HEK293 (cell line): Measurements from ENCODE around the gene METTL26.

Experiments used
- IKZF3 ChIP-seq: fragments of 450-650 bp; IDR thresholded peaks from 2 replicates; pipeline ENCODE4 v1.5.0; 2018; ENCODE audit warnings: missing biosample characterization, mild to moderate bottlenecking, missing genetic modification characterization, moderate library complexity
- RBAK ChIP-seq: fragments of 450-650 bp; formaldehyde crosslinking; IDR thresholded peaks from 2 replicates; pipeline ENCODE4 v1.5.1; 2016; ENCODE audit warnings: missing biosample characterization, missing genetic modification characterization
- ZBTB1 ChIP-seq: fragments of 450-650 bp; formaldehyde crosslinking; IDR thresholded peaks from 2 replicates; pipeline ENCODE4 v1.5.1; 2016; ENCODE audit warnings: missing biosample characterization, missing genetic modification characterization
- ZBTB8A ChIP-seq: fragments of 450-650 bp; formaldehyde crosslinking; IDR thresholded peaks from 2 replicates; pipeline ENCODE4 v1.5.1; 2016; ENCODE audit warnings: missing biosample characterization, missing genetic modification characterization
- ZFHX2 ChIP-seq: fragments of 450-650 bp; formaldehyde crosslinking; conservative IDR thresholded peaks from 2 replicates; pipeline ENCODE4 v1.5.1; 2016; ENCODE audit warnings: missing biosample characterization, missing genetic modification characterization
- ZNF114 ChIP-seq: fragments of 450-650 bp; formaldehyde crosslinking; IDR thresholded peaks from 2 replicates; pipeline ENCODE4 v1.5.0; 2017; ENCODE audit warnings: missing biosample characterization, missing genetic modification characterization
- ZNF133 ChIP-seq: fragments of 450-650 bp; formaldehyde crosslinking; IDR thresholded peaks from 2 replicates; pipeline ENCODE4 v1.5.1; 2016; ENCODE audit warnings: missing biosample characterization, missing genetic modification characterization
- ZNF311 ChIP-seq: fragments of 450-650 bp; formaldehyde crosslinking; IDR thresholded peaks from 2 replicates; pipeline ENCODE4 v1.5.1; 2017; ENCODE audit warnings: missing biosample characterization, missing genetic modification characterization, borderline replicate concordance
- ZNF341 ChIP-seq: fragments of 450-650 bp; formaldehyde crosslinking; IDR thresholded peaks from 2 replicates; pipeline ENCODE4; 2016; ENCODE audit warnings: low read depth, missing biosample characterization, missing genetic modification characterization
- ZNF350 ChIP-seq: fragments of 450-650 bp; formaldehyde crosslinking; IDR thresholded peaks from 2 replicates; pipeline ENCODE4 v1.5.0; 2017; ENCODE audit warnings: missing biosample characterization, mild to moderate bottlenecking, missing genetic modification characterization
- ZNF560 ChIP-seq: fragments of 450-650 bp; formaldehyde crosslinking; IDR thresholded peaks from 2 replicates; pipeline ENCODE4 v1.5.1; 2017; ENCODE audit warnings: missing biosample characterization, missing genetic modification characterization, borderline replicate concordance
- ZNF561 ChIP-seq: fragments of 450-650 bp; IDR thresholded peaks from 2 replicates; pipeline ENCODE4 v1.5.1; 2018; ENCODE audit warnings: missing biosample characterization, missing genetic modification characterization, borderline replicate concordance
- ZNF571 ChIP-seq: fragments of 450-650 bp; formaldehyde crosslinking; IDR thresholded peaks from 2 replicates; pipeline ENCODE4 v1.5.0; 2017; ENCODE audit warnings: missing biosample characterization, missing genetic modification characterization
- ZNF600 ChIP-seq: fragments of 450-650 bp; formaldehyde crosslinking; IDR thresholded peaks from 2 replicates; pipeline ENCODE4 v1.5.1; 2016; ENCODE audit warnings: missing biosample characterization, missing genetic modification characterization
- ZNF610 ChIP-seq: fragments of 450-650 bp; formaldehyde crosslinking; IDR thresholded peaks from 2 replicates; pipeline ENCODE4 v1.5.1; 2016; ENCODE audit warnings: missing biosample characterization, missing genetic modification characterization, borderline replicate concordance
- ZNF621 ChIP-seq: fragments of 450-650 bp; formaldehyde crosslinking; IDR thresholded peaks from 2 replicates; pipeline ENCODE4 v1.5.1; 2017; ENCODE audit warnings: missing biosample characterization, missing genetic modification characterization
- ZSCAN23 ChIP-seq: fragments of 450-650 bp; formaldehyde crosslinking; IDR thresholded peaks from 2 replicates; pipeline ENCODE4 v1.5.1; 2016; ENCODE audit warnings: missing biosample characterization, missing genetic modification characterization
- TF ChIP-seq, protein P1 (sequence below): fragments of 450-650 bp; formaldehyde crosslinking; IDR thresholded peaks from 2 replicates; pipeline ENCODE4 v1.5.1; 2016; ENCODE audit warnings: missing biosample characterization, missing genetic modification characterization
- TF ChIP-seq, protein P2 (sequence below): fragments of 450-650 bp; formaldehyde crosslinking; IDR thresholded peaks from 2 replicates; pipeline ENCODE4 v1.5.1; 2016; ENCODE audit warnings: missing biosample characterization, missing genetic modification characterization
- TF ChIP-seq, protein P3 (sequence below): fragments of 450-650 bp; IDR thresholded peaks from 2 replicates; pipeline ENCODE4 v1.5.1; 2018; ENCODE audit warnings: missing biosample characterization, missing genetic modification characterization
- TF ChIP-seq, protein P4 (sequence below): fragments of 450-650 bp; formaldehyde crosslinking; IDR thresholded peaks from 2 replicates; pipeline ENCODE4 v1.5.1; 2016; ENCODE audit warnings: missing biosample characterization, missing genetic modification characterization, borderline replicate concordance
- TF ChIP-seq, protein P5 (sequence below): fragments of 450-650 bp; formaldehyde crosslinking; IDR thresholded peaks from 2 replicates; pipeline ENCODE4 v1.5.1; 2017; ENCODE audit warnings: missing biosample characterization, missing genetic modification characterization
- TF ChIP-seq, protein P6 (sequence below): fragments of 450-650 bp; formaldehyde crosslinking; IDR thresholded peaks from 2 replicates; pipeline ENCODE4 v1.5.1; 2016; ENCODE audit warnings: missing biosample characterization, missing genetic modification characterization, low read depth

The METTL26 gene

DNA sequence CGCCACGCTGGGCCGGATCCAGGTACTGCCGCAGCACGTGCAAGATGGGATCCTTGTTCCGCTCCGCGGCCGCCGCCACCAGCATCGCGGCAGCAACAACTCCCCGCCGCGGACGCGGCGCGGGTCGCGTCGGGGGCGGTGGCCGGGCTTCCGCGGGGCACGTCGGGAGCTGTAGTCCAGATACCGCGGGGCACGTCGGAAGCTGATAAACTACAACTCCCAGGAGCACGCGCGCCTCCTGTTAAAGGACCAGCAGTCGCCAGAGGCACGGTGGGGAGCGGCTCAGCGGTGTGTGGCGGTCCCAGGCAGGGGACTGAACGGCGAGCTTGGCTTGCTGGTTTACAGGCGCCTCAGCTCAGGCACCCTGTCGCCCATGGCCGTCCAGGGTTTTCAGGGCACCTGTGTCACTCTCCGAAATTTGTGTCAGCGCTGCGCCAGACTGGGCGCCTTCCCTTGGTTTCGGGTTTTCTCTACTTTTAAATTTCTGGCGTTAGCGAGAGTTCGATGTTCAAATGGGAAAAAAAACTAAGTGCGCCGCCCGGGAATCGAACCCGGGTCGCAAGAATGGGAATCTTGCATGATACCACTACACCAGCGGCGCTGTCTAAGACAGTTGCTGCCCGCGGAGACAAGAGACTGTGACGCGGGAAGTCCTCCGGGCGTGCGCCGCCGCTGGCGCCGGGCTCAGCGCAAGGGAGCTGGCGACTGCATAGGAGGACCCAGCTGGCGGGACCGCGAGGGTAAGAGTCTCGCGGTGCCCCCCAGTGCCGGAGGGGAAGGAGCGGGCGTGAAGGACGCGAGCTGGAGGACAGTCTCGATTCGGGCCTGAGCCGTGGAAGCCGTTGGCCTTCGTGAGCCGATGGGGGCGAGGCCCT lies at the start of gene METTL26 (continued):
- TF ChIP-seq, protein P1, sequence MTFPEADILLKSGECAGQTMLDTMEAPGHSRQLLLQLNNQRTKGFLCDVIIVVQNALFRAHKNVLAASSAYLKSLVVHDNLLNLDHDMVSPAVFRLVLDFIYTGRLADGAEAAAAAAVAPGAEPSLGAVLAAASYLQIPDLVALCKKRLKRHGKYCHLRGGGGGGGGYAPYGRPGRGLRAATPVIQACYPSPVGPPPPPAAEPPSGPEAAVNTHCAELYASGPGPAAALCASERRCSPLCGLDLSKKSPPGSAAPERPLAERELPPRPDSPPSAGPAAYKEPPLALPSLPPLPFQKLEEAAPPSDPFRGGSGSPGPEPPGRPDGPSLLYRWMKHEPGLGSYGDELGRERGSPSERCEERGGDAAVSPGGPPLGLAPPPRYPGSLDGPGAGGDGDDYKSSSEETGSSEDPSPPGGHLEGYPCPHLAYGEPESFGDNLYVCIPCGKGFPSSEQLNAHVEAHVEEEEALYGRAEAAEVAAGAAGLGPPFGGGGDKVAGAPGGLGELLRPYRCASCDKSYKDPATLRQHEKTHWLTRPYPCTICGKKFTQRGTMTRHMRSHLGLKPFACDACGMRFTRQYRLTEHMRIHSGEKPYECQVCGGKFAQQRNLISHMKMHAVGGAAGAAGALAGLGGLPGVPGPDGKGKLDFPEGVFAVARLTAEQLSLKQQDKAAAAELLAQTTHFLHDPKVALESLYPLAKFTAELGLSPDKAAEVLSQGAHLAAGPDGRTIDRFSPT: no peak
- TF ChIP-seq ZBTB1 (no peak), ZNF600 (tag by site-specific recombination) (peak; percentile 50; the same call in 1 of the 2 replicates), ZNF571 (no peak), ZFHX2 (peak; percentile 22; the same call in 1 of the 2 replicates), ZNF610 (tag by site-specific recombination) (peak; percentile 99), RBAK (tag by site-specific recombination) (no peak), ZNF350 (no peak), IKZF3 (no peak), ZNF561 (tag by site-specific recombination) (peak; percentile 22; the same call in 1 of the 2 replicates), ZBTB8A (tag by site-specific recombination) (peak; percentile 99), ZNF621 (tag by site-specific recombination) (no peak), ZNF560 (tag by site-specific recombination) (no peak), ZNF311 (tag by site-specific recombination) (no peak), ZNF341 (tag by site-specific recombination) (peak; percentile 54), ZNF133 (tag by site-specific recombination) (no peak), ZNF114 (tag by site-specific recombination) (no peak), ZSCAN23 (tag by site-specific recombination) (0 out of 2 replicates have a peak, but pooled peaks have one; percentile 13)
- TF ChIP-seq, protein P2, sequence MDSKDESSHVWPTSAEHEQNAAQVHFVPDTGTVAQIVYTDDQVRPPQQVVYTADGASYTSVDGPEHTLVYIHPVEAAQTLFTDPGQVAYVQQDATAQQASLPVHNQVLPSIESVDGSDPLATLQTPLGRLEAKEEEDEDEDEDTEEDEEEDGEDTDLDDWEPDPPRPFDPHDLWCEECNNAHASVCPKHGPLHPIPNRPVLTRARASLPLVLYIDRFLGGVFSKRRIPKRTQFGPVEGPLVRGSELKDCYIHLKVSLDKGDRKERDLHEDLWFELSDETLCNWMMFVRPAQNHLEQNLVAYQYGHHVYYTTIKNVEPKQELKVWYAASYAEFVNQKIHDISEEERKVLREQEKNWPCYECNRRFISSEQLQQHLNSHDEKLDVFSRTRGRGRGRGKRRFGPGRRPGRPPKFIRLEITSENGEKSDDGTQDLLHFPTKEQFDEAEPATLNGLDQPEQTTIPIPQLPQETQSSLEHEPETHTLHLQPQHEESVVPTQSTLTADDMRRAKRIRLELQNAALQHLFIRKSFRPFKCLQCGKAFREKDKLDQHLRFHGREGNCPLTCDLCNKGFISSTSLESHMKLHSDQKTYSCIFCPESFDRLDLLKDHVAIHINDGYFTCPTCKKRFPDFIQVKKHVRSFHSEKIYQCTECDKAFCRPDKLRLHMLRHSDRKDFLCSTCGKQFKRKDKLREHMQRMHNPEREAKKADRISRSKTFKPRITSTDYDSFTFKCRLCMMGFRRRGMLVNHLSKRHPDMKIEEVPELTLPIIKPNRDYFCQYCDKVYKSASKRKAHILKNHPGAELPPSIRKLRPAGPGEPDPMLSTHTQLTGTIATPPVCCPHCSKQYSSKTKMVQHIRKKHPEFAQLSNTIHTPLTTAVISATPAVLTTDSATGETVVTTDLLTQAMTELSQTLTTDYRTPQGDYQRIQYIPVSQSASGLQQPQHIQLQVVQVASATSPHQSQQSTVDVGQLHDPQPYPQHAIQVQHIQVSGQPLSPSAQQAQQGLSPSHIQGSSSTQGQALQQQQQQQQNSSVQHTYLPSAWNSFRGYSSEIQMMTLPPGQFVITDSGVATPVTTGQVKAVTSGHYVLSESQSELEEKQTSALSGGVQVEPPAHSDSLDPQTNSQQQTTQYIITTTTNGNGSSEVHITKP (tag by site-specific recombination): peak; percentile 69
- TF ChIP-seq, protein P3, sequence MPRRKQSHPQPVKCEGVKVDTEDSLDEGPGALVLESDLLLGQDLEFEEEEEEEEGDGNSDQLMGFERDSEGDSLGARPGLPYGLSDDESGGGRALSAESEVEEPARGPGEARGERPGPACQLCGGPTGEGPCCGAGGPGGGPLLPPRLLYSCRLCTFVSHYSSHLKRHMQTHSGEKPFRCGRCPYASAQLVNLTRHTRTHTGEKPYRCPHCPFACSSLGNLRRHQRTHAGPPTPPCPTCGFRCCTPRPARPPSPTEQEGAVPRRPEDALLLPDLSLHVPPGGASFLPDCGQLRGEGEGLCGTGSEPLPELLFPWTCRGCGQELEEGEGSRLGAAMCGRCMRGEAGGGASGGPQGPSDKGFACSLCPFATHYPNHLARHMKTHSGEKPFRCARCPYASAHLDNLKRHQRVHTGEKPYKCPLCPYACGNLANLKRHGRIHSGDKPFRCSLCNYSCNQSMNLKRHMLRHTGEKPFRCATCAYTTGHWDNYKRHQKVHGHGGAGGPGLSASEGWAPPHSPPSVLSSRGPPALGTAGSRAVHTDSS (tag by site-specific recombination): peak; percentile 38; the same call in 1 of the 2 replicates
- TF ChIP-seq, protein P4, sequence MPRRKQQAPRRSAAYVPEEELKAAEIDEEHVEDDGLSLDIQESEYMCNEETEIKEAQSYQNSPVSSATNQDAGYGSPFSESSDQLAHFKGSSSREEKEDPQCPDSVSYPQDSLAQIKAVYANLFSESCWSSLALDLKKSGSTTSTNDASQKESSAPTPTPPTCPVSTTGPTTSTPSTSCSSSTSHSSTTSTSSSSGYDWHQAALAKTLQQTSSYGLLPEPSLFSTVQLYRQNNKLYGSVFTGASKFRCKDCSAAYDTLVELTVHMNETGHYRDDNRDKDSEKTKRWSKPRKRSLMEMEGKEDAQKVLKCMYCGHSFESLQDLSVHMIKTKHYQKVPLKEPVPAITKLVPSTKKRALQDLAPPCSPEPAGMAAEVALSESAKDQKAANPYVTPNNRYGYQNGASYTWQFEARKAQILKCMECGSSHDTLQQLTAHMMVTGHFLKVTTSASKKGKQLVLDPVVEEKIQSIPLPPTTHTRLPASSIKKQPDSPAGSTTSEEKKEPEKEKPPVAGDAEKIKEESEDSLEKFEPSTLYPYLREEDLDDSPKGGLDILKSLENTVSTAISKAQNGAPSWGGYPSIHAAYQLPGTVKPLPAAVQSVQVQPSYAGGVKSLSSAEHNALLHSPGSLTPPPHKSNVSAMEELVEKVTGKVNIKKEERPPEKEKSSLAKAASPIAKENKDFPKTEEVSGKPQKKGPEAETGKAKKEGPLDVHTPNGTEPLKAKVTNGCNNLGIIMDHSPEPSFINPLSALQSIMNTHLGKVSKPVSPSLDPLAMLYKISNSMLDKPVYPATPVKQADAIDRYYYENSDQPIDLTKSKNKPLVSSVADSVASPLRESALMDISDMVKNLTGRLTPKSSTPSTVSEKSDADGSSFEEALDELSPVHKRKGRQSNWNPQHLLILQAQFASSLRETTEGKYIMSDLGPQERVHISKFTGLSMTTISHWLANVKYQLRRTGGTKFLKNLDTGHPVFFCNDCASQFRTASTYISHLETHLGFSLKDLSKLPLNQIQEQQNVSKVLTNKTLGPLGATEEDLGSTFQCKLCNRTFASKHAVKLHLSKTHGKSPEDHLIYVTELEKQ (tag by site-specific recombination): no peak
- TF ChIP-seq, protein P5, sequence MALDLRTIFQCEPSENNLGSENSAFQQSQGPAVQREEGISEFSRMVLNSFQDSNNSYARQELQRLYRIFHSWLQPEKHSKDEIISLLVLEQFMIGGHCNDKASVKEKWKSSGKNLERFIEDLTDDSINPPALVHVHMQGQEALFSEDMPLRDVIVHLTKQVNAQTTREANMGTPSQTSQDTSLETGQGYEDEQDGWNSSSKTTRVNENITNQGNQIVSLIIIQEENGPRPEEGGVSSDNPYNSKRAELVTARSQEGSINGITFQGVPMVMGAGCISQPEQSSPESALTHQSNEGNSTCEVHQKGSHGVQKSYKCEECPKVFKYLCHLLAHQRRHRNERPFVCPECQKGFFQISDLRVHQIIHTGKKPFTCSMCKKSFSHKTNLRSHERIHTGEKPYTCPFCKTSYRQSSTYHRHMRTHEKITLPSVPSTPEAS (tag by site-specific recombination): peak; percentile 43; the same call in 1 of the 2 replicates
- TF ChIP-seq, protein P6, sequence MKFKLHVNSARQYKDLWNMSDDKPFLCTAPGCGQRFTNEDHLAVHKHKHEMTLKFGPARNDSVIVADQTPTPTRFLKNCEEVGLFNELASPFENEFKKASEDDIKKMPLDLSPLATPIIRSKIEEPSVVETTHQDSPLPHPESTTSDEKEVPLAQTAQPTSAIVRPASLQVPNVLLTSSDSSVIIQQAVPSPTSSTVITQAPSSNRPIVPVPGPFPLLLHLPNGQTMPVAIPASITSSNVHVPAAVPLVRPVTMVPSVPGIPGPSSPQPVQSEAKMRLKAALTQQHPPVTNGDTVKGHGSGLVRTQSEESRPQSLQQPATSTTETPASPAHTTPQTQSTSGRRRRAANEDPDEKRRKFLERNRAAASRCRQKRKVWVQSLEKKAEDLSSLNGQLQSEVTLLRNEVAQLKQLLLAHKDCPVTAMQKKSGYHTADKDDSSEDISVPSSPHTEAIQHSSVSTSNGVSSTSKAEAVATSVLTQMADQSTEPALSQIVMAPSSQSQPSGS (tag by site-specific recombination): no peak
